Heart left ventricle (tissue), 16 donors: ENCODE data around the gene NRAP. TPM values are rescaled to one million over a fixed set of nuclear protein-coding genes. Genes with fewer than 3 reads are reported as not detected.

Experiments
- ATAC-seq, 4 donors: fragments of 200-7000 bp; cut with Tn5 transposase; one replicate each; pipeline ENCODE4 v1.9.1; 2020 to 2022; ENCODE audit warnings: moderate library complexity in 4 of 4, mild to moderate bottlenecking in 3 of 4, moderate number of reproducible peaks in 1 of 4
- DNase-seq, 5 donors: peaks; one replicate each; pipeline ENCODE4 v3.0.0-alpha.2; 2020
- H3K27ac ChIP-seq, 12 donors: fragments of 200-600 bp; sonication (generic) in 4 of 12; one replicate each; pipeline versions ENCODE4 v1.5.0 to v1.8.0; 2016 to 2022; ENCODE audit warnings: mild to moderate bottlenecking in 2 of 12
- H3K27me3 ChIP-seq, 9 donors: fragments of 200-600 bp; sonication (generic) in 2 of 9; one replicate each; pipeline versions ENCODE4 v1.5.1 to v1.8.0; 2016 to 2022; ENCODE audit warnings: mild to moderate bottlenecking in 3 of 9
- H3K36me3 ChIP-seq, 9 donors: fragments of 200-600 bp; sonication (generic) in 2 of 9; one replicate each; pipeline versions ENCODE4 v1.5.0 to v1.8.0; 2018 to 2022; ENCODE audit warnings: mild to moderate bottlenecking in 2 of 9
- H3K4me1 ChIP-seq, 12 donors: fragments of 200-600 bp; sonication (generic) in 4 of 12; one replicate each; pipeline versions ENCODE4 v1.5.0 to v1.8.0; 2016 to 2022; ENCODE audit warnings: mild to moderate bottlenecking in 3 of 12
- H3K4me3 ChIP-seq, 12 donors: fragments of 200-600 bp; sonication (generic) in 4 of 12; one replicate each; pipeline versions ENCODE4 v1.5.0 to v1.8.0; 2017 to 2022; ENCODE audit warnings: mild to moderate bottlenecking in 9 of 12, moderate library complexity in 4 of 12
- H3K9me3 ChIP-seq, 12 donors: fragments of 200-600 bp; sonication (generic) in 4 of 12; one replicate each; pipeline versions ENCODE4 v1.5.0 to v1.8.0; 2016 to 2022; ENCODE audit warnings: mild to moderate bottlenecking in 1 of 12
- CTCF ChIP-seq, 12 donors: fragments of 200-600 bp; sonication (generic) in 4 of 12; IDR thresholded peaks; one replicate each; pipeline versions ENCODE4 v1.5.0 to v1.8.0; 2018 to 2022; ENCODE audit warnings: antibody characterized with exemption in 12 of 12, mild to moderate bottlenecking in 5 of 12
- POLR2A ChIP-seq, 2 donors: fragments of 450-650 bp; IDR thresholded peaks; one replicate each; pipeline ENCODE4 v1.6.1; 2017; ENCODE audit warnings: antibody characterized with exemption in 2 of 2, mild to moderate bottlenecking in 2 of 2, moderate library complexity in 2 of 2
- WGBS, 4 donors: extraction: QIAGEN DNeasy Blood & Tissue Kit in 2 of 4; methylation state at CpG; one replicate each; pipeline versions ENCODE4 v1.1.5 to v1.1.7; 2013 to 2018; 5-methylcytosine and 5-hydroxymethylcytosine counted together
- intact Hi-C, 10 donors: fragments of 100-400 bp; cut with DNase I; formaldehyde crosslinking; loops; one replicate each; pipeline versions ENCODE4 v1.11.1 to v1.14.2; 2022
- polyA plus RNA-seq, 2 donors: library from polyadenylated mRNA; stranded (reverse); fragments of 200-250 nt; gene quantifications; one replicate each; pipeline ENCODE4 v1.2.3, GENCODE V29; 2013
- total RNA-seq, 9 donors: library from RNA; depleted of rRNA in 2 of 9; stranded (reverse); fragments of >200 nt in 2 of 9; fragmentation: NEBNext Ultra II Directional in 3 of 9; extraction: Animal tissue kit (Norgen Biotek cat#: 25700) in 3 of 9; gene quantifications; one replicate each; pipeline versions ENCODE4 v1.1.0 to v1.2.4, GENCODE V29; 2016 to 2023
- donor health status: ischemic (EF 13 %, LVEDD 7.1; RV severe dilation, severe dysfunction).
- donor health status: healthy with polysubstance abuse.
- donor health status: DM: no; HTN: yes; CAD: no.
- donor health status: DM: no; HTN: no; CAD: no.
- donor health status: ischemic (EF 25% LVEDD 6.9; RV normal size, moderate dysfunction).
- donor health status: ischemic (EF 25% LVEDD 5.7; RV mildly dilated, moderate dysfunction).
- donor health status: healthy.
- donor health status: DM: yes; HTN: yes; CAD: no.
- donor health status: ischemic (EF 35%, LVEDD 5.7; RV mildly dilated, moderate dysfunction).
- donor health status: nonischemic (EF 11% LVEDD 7.7; RV severe dilation, severe dysfunction).
- donor health status: DM: yes; HTN: yes; CAD: no.
- donor health status: PGD.
- donor health status: ischemic (EF 29% LVEDD 5.4; RV normal size, mild dysfunction).
- donor health status: nonischemic (EF 23%, LVEDD 6.1; RV moderate dilation, normal function).

Gene NRAP
- total and polyA plus RNA-seq, 11 donors: 278 to 2,789 (median 1,125) TPM

DNA sequence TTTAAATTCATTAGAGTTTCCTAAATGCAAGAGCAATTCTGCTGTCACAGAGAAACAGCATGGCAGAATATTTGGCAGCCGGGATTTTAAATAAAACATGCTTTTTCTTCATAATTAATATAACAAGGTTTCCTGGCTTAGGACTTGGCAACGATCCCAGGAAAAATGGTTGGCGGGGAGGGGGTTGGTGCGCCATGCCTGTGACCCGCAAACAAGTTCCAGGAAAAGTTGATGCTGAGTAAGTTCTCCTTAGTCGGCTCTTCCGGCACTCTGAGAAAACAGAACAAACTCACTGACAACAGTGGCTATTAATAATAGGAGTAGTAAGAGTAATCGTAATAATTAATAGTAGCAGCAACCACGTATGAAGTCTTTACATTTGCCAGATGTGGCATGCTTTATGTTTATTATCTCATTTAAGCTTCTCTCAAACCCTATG lies 106.4 kb downstream of the NRAP start:
- ATAC-seq: peak in 1 of 4 donors; percentile 45
- Histone ChIP-seq H3K4me1 (peaks cover 0 to 17% (median 0%) of the 10 kb centered on the region in 12 donors), H3K27me3 (peaks cover 0 to 9% (median 0%) of the 10 kb centered on the region in 9 donors), H3K4me3 (no peak overlapping the region), H3K36me3 (no peaks in the 10 kb centered on the region), H3K9me3 (no peaks in the 10 kb centered on the region), H3K27ac (no peak overlapping the region)
- 32 to 55% (median 36%) methylated on average over 8 to 9 of the region's 9 CpGs for WGBS, 4 donors
- DNase-seq: peak in 1 of 5 donors; percentile 34
- intact Hi-C loops: no loop called here
- TF ChIP-seq CTCF (IDR thresholded peaks at IDR 0.05) (no peak), POLR2A (IDR thresholded peaks at IDR 0.05) (no peak)

GRCh38 chr10:113555751-113556150 lies 108.1 kb downstream of the NRAP start:
- DNase-seq (no peak), ATAC-seq (no peak)
- TF ChIP-seq POLR2A (IDR thresholded peaks at IDR 0.05): no peak
- no peak for TF ChIP-seq CTCF (IDR thresholded peaks at IDR 0.05)
- intact Hi-C loops: no loop called here
- H3K4me3 ChIP-seq: no peak overlapping the region
- no peaks in the 10 kb centered on the region for H3K9me3 ChIP-seq
- WGBS, 4 donors: 88 to 97% (median 95%) methylated on average over 1 of the region's 1 CpG
- H3K27ac ChIP-seq: no peak overlapping the region
- peaks cover 0 to 9% (median 0%) of the 10 kb centered on the region in 9 donors for H3K27me3 ChIP-seq
- peaks cover 0 to 17% (median 0%) of the 10 kb centered on the region in 12 donors for H3K4me1 ChIP-seq
- H3K36me3 ChIP-seq: no peaks in the 10 kb centered on the region

- Histone ChIP-seq H3K4me3 (no peak overlapping the region), H3K27me3 (peaks cover 0 to 9% (median 0%) of the 10 kb centered on the region in 9 donors), H3K9me3 (no peaks in the 10 kb centered on the region), H3K4me1 (peaks cover 0 to 17% (median 0%) of the 10 kb centered on the region in 12 donors), H3K27ac (no peak overlapping the region), H3K36me3 (no peaks in the 10 kb centered on the region)
- no peak for ATAC-seq
- 87 to 94% (median 91%) methylated on average over 2 to 3 of the region's 3 CpGs for WGBS, 4 donors
- TF ChIP-seq CTCF (IDR thresholded peaks at IDR 0.05): no peak
- no peak for TF ChIP-seq POLR2A (IDR thresholded peaks at IDR 0.05)
- DNase-seq: no peak
- intact Hi-C loops: no loop called here
These were observed 108.6 kb downstream of the NRAP start for GRCh38 chr10:113555245-113555644.

DNA sequence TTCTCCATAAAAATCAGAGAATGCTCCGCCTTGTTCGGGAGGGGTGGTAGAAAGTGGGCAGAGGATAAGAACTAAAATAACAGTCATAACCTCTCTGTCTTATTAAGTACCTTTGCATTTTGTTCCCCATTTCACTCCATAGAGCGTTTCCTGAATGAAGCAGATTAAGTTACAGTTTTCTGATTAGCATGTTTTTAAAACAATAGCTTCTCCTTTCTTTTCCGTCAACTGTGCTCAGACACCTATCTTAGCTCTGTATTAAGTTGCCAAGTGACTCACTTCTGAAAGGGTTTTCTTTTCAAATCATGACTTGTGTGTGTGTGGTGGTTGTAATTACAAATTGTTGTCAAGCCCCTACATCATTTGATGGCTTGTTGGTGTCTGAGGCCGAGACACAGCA lies 109.6 kb downstream of the NRAP start:
- no peak for ATAC-seq
- TF ChIP-seq CTCF (IDR thresholded peaks at IDR 0.05): no peak
- no peak for TF ChIP-seq POLR2A (IDR thresholded peaks at IDR 0.05)

More for the DNA sequence above, 109.6 kb downstream of the NRAP start:
- Histone ChIP-seq H3K27ac (no peak overlapping the region), H3K27me3 (peaks cover 0 to 6% (median 0%) of the 10 kb centered on the region in 9 donors), H3K9me3 (no peaks in the 10 kb centered on the region), H3K4me1 (peaks cover 0 to 17% (median 0%) of the 10 kb centered on the region in 12 donors), H3K36me3 (no peaks in the 10 kb centered on the region), H3K4me3 (no peak overlapping the region)
- intact Hi-C loops: no loop called here
- DNase-seq: no peak
- 64 to 90% (median 80%) methylated on average over 5 of the region's 5 CpGs for WGBS, 4 donors
